DMS153 treated with DMSO at 0.1 percent for 48 hours (cell line): ENCODE data around the gene ANKRD29.

Experiments
- DNase-seq: peaks from one replicate; lab custom pipeline; 2025; ENCODE audit not compliant: unreplicated experiment; lab: John Stamatoyannopoulos, UW

Gene ANKRD29

DNA sequence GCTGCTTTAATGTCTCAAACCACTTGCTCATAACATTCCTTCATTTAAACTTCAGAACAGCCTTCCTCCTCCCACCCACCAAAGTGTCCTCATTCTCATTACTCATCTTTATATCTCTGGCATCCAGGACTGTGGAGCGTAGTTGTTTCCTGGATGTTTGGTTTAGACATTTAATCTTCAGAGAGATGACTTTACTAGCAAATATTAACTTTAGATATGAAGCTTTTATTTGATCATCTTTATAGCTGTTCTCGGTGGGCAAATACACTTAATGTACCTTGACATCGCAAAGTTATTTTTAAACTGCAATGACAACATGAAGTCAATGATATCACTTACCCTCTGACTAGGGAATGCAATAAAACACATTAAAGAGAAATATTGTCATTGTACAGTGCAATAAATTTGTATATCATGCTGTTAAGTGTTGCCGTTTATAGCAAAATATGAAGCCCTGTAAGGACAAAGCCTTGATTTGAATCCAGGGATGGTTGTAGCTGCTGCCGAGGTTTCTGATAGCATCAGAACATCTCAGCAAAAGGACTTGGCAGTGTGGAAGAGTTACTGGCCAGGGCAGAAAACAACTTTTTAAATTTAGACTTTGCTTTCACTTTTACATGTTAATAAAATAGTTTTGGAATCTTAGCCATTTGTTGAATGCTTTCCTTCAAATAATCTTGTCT lies 21.9 kb upstream of the ANKRD29 start:
- no peak for DNase-seq

DNA sequence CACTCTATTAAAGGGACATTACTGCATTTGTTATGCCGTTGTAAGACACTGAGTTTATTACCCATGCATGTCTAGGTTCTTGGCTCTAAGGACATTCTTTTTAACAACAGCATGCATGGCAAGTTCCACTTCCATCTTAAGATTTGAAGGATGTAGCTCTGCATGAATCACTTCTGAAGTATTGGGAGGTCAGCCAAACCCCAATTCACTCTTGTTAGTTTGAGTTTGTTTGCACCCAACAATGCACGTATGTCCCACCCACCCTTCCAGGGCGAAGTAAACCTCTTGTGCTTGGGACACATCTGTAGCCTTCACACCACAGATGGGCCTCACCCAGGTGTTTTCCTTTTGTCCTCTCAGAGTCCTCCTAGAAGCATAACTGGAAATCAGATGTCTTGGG lies 21.0 kb upstream of the ANKRD29 start:
- no peak for DNase-seq

DNA sequence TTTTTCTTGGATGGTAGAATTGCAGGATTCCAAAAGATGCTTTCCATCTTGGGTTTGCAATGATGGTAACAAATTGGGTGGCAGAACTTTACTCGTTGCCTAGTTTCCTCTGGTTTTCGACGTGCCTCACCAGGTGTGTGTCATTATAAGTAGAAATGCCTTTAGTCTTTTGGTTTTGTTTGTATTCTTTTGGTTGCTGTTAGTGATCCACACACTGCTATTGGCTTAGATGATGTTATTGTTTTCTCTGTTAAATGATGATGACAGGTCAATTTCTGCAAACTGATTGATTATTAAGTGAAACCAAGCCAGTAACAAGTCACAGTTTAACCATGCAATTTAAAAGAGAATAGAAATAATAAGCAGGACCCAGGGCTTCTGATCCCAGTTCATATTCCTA lies 20.4 kb upstream of the ANKRD29 start:
- no peak for DNase-seq

DNA sequence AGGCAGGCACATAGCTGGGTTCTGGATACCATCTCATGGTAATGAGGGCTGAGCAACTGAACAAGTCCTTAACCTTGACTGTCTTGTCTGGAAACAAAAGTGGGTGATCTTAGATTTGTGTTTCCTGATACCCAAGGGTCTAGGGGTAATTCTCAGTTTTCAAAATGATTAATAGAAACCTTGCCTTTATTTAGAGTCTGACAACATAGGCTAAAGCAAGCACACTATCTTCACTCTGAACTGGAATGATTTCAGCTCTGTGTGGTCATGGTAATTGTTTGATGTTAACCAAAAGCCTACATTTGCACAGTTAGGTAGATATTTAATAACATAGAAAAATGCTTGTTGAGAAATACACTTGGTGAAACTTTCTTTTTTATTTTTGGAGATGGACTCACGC lies 19.8 kb upstream of the ANKRD29 start:
- DNase-seq = no peak

DNA sequence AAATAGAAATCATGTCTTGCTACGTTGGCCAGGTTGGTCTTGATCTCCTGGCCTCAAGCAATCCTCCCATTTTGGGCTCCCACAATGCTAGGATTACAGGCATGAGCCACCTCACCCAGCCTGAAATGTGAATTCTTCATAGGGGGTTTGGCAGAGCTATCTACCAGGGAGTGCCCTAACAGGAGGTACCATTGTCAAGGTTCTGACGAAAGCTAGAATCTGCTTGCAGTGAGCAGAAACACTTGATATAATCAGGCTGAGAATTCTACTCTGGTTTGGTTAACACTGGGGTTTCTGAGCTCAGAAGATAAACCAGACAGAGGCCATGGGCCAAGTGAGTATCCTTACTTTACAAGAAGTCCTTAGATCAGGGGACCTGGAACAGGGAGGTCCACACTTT lies 19.3 kb upstream of the ANKRD29 start:
- no peak for DNase-seq

DNA sequence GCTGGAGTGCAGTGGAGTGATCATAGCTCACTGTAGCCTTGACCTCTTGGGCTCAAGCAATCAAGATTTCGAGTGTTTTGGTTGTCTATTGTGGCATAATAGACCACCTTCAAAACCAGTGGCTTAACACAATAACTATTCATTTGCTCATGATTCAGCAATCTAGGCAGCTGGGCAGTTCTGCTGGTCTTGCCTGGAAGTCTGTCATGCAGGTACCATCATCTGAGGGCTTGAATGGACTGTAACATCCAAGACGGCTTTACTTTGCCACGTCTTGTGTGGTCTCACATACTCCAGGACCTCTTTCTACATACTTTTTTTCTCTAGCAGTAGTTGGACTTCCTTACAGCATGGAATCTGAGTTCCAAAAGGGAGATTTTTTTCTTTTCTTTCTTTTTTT lies 13.2 kb upstream of the ANKRD29 start:
- DNase-seq = no peak

DNA sequence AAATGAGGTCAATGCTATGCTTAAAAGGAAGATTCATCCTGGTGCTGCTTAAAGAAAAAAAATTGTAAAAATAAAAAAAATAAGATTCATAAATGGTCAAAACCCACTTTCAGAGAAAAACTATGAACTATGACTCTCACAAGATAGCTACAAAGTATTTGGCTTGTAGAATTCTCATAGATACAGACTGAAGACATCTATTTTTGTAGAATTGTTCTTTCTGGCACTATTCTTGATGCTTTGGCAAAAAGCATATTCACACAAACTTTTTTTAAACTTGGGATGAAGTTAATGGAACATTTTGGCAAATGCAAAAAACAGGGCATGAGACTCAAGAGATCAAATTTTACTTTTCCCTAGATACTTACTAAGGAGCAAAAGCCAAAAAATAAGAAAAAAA lies 12.5 kb upstream of the ANKRD29 start:
- DNase-seq = no peak

DNA sequence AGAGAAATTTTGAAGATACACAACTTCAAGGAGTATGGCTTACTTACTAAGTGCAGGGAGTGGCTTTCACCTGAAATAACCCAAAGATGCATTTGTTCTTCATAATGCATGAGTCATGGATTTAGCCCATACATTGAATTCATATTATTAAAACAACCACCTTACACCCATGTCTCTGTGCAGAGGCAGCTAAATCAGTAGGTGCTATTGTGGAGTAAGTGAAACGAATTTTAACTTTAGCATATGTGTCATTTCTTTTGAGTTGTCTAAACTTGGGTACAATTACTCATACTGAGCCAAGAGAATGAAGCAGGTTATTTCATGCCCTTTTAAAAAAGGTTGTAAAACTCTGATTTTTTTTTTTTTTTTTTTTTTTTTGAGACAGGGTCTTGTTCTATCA lies 11.0 kb upstream of the ANKRD29 start:
- DNase-seq = no peak

DNA sequence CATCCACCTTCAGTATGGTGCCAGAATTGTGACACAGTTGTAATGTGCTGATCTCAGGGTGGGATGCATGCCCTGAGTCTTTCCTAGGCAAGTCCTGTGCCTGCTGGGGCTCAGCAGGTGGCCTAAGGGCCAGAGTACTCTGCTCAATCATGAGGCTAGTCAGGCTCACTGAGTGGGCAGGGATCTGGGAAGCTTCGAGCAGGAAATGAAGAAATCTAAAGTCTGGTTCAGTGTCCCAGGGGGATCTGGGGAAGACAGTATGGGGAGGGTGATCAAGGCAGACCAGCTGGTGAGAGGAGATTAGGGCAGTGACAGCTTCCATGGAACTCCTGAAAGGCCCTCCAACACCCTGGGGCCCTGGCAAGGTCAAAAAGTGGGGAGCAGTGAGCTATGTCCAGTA lies 8.9 kb upstream of the ANKRD29 start:
- no peak for DNase-seq

DNA sequence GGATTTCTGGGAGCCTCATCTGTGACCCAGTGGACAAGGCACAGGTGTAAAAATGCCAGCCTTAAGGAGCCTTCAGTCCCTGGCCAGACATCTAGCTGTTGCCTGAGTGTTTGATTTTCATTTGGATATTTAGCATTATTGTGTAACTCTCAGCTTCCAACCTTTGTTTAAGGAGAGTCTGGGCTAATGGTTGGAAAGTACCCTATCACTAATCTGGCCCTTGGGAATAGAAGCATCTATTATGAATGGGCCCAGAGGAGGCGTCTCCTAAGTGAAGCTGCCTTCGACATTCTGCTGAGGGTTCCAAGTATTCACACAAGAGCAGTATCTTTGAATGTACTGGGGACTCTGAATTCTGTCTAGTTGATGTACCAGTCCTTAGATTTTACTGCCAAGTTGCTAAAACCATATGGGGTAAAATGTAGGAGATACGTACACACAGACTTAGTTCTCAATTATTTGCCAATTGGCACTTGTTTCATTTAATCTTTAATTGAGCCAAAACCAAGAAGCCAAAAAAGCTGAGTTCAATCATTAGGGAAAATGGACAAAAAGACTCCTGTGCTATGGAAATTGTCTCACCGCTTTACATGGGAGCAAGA lies 7.2 kb upstream of the ANKRD29 start:
- DNase-seq = no peak

DNA sequence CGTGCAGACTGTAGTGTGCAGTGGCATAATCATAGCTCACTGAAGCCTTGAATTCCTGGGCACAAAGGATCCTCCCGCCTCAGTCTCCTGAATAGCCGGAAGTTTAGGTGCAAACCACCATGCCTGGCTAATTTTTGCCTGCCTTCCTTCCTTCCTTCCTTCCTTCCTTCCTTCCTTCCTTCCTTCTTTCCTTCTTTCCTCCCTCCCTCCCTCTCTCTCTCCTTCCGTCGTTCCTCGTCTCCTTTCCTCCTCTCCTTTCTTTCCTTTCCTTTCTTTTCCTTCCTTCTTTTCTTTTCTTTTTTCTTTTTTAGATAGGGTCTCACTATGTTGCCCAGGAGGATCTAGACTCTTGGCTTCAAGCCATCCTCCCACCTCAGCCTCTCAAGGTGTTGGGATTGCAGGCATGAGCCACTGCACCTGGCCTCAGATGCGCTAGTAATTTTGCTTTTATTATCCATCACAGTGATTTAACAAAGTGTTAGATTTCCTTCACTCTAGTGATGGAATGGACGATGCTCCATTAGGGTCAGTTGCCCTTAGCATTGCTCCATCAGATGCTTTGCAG lies 6.6 kb upstream of the ANKRD29 start:
- no peak for DNase-seq

DNA sequence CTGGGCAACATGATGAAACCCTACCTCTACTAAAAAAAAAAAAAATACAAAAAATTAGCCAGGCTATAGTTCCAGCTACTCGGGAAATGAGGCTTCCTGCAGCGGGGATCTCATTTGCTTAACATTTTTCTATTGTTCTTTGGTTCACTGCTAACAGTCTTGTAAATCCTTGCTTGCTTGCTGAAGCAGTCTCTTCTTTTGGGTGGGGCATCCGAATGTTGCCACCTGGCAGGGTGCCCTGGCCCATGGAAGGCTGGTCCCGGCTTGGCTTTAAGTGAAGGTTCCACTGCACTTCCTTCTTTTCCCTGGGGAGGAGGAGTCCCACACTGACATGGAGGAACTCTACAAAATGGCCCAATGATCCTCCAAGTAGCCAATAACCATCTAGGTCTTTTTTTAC lies 6.0 kb upstream of the ANKRD29 start:
- no peak for DNase-seq

DNA sequence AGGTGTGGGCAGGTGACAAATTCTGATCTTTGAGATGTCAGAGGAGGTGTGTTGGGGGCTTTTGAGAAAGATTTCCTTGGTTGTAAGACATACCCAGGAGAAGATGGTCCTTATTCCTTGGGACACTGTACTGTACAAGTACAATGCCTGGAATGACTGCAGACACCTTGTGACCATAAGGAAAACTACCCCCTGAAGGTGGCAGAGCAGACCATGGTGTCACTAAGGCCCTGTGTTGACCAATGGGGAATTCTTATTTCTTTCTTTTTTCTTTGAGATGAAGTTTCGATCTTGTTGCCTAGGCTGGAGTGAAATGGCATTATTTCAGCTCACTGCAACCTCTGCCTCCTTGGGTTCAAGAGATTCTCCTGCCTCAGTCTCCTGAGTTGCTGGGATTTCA lies 4.4 kb upstream of the ANKRD29 start:
- no peak for DNase-seq

DNA sequence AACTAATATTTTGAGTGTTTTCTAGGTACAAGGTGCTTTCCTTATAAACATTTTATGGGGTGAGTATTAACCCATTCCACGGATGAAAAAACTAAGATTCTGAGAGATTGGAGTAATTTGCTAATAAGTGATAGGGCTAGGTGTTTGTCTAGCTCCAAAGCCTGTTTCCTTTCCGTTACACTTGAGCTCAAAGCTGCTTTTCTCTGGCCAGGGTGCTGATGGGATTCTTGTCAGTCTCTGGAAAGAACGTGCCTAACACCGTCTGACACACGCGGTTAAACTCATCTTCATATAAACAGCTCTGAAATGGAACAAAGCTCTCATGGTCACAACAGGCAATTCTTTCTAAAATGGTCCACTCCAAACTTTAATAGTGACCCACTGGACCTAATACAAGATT lies 2.0 kb upstream of the ANKRD29 start:
- DNase-seq = no peak

DNA sequence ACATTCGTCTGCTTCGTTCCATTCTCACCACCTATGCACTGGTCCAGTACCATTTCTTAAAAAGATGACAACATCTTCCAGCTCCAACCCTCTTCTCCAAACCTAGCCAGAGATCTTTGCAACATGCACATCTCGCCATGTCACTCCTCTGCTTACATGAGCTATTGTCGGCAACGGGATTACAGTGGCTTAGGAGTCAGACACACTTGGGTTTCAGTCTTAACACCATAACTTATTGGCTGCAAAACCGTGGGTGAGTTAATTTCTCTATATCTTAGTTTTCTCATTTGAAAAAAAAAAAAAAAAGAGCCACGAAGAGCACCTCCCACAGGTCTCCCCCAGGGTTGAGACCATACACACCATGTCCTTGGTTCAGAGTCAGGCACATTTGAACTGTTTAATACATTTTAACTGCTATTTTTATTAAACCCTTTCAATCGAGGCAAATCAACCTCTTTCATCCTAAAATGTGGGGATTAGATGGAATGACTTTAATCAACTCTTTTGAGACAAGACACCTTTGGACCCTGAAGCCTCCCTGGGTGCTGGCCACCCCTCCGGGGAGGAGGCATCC lies 889 bp downstream of the ANKRD29 start:
- DNase-seq = no peak

DNA sequence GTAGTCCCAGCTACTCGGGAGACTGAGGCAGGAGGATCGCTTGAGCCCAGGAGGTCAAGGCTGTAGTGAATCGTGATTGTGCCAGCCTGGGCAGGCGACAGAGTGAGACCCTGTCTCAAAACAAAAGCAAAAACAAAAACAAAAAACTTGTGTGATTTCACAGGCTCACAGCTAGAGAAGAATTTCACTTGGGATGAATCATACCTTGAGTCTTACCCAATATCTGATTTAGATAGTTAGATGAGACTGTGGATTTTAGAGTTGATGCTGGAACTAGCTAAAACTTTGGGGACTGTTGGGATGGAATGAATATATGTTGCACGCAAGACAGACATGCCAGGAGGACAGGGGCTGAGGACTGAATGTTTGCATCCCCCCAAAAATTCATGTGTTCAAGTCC lies 4.4 kb downstream of the ANKRD29 start:
- DNase-seq = no peak

DNA sequence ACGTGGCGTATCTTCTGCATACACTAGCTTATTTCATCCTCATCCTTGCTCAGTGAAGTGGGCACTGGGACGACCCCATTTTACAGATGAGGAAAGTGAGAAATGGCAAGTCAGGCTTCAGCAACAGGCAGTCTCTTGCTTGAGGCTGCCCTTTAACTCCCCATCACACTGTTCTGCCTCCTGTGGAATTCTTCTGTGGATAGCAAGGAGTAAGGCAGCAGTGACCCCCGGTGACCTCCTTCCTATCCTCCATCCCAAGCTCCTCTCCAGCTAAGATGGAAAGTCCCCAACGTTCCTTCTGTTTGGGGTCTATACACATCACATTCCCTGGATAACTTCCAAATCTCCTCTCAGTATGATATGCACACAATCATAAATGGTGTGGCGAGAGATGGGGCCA lies 10.5 kb downstream of the ANKRD29 start:
- DNase-seq = no peak

DNA sequence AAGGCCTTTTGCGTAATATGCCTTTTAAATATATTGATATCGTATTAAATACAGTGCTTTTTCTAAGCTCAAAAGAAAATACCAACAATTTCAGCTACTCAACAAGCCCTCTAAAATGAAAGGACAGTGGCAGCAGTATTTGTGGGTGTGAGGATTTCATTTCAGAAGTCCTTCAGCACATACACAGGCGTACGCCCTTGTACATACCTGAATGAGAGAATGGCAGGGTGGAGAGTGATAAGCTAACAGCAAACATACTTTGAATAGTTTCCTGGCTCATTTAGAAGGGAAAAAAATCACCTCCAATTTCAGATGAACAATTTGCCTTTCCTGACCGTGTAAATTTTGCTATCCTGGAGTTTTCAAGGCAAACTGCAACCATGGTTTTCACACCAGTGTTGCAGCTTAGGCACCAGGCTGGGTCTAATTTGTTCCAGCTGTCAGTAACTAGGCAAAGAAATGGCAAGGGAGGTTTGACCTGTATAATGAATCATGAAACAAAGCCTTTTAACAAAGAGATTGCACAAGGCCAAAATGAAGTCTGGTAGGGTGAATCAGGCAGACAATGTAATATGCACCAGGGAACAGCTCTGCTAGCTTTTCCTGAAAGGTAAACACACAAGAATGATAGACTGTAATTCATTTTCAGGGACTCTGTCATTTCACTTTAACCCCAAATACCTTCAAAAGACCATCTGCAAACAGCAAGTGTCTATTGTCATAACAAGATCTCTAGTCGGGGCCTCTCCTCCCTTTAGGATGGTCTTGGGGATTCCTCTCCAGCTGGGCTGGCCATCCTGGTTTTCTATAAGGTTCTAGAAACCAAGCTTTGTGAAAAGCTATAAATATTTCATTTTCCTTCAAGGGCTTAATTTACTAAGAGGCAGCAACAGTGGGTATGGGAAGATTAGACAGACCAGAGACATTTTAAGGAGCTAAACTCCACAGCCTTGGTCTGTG lies 11.5 kb downstream of the ANKRD29 start:
- DNase-seq = no peak

DNA sequence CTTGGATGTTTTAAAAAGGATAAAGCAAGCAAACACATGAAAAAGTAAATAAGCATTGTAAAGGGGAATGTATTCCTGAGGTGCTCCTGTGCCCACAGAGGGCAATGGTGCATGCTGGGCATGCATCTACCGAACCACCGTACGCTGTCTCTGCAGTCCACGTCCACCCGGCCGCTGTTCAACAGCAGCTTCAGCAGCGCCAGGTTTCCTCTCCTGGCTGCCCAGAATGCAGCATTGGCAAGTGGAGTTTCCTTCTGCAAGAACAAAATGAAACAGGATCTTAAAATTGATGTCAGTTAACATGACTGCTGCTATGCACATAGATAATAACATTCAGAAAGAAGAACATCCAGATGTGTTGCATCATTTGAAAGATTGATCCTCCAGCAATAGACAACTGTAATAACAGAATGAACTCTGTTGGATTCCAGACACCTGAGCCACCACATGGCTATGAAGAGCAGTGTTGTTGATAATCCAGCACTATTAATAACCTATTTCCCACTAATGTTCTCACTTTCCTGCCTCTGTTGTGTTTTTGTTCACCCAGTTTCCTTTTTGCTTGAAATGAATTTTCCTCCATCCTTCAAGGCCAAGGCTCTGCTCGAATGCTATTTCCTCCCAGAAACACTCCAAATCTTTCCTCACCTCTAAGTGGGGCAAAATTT lies 13.6 kb downstream of the ANKRD29 start:
- DNase-seq = no peak

DNA sequence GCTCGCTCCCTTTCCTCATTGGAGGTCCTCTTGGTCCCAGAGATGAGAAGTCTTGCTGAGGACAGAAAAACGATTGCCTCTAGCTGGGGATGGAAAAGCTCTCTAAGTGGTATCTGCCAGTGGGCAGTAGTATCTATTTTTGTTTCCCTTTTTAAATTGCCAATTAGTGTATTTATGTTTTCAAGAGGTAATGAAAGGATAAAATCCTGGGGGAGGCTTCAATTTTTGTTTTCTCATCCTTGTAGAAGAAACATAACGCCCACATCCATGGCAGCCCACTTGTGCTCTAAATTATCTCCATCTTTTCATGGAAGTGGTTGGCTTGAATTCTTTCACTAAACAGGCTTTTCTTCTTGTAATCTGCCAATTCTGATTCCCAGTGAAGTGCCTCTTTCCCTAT lies 14.3 kb downstream of the ANKRD29 start:
- DNase-seq = no peak

DNA sequence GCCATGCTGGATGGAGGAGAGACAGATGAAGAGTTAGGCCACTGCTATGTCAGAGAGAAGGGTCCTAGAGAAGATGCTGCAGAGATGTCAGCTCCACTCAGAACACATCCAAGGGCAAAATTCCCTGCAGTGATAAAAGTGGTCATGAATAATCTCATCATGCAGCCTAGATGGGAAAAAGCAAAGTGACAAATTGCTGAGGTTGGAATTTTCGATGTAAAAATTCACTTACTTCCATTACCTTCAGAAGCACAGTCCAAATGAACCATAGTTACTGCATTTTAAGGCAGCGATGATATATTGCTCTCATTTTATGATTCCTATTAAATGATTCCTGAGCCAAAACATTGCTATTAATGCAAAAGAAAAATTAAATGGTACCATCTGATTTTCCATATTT lies 16.4 kb downstream of the ANKRD29 start:
- DNase-seq = no peak
